DOHH2 (cell line): ENCODE measurements around the gene DENND11.

Source experiments
- H3F3A ChIP-seq: fragments of 200-600 bp; sonication (generic), shearing (Covaris generic); 2 replicates; pipeline ENCODE4 v1.6.0; 2016; ENCODE audit warnings: antibody characterized with exemption, mild to moderate bottlenecking; ENCODE audit not compliant: control insufficient read depth, insufficient read depth
- H3K27ac ChIP-seq: fragments of 200-600 bp; sonication (generic); 2 replicates; pipeline ENCODE4 v1.5.1; 2014; ENCODE audit warnings: low read depth, mild to moderate bottlenecking, low read length, moderate library complexity
- H3K27me3 ChIP-seq: fragments of 200-600 bp; sonication (generic); 2 replicates; pipeline ENCODE4 v1.6.1; 2014; ENCODE audit warnings: mild to moderate bottlenecking, low read length, mixed read lengths; ENCODE audit not compliant: control insufficient read depth
- H3K36me3 ChIP-seq: fragments of 200-600 bp; sonication (generic); 2 replicates; pipeline ENCODE4 v1.6.1; 2014; ENCODE audit warnings: mild to moderate bottlenecking, low read length, moderate library complexity, mixed read lengths; ENCODE audit not compliant: control insufficient read depth
- H3K4me1 ChIP-seq: fragments of 200-600 bp; sonication (generic); 2 replicates; pipeline ENCODE4 v1.6.1; 2014; ENCODE audit warnings: mild to moderate bottlenecking, low read length, mixed read lengths; ENCODE audit not compliant: control insufficient read depth
- H3K4me2 ChIP-seq: fragments of 200-600 bp; sonication (generic); 2 replicates; pipeline ENCODE4 v1.6.0; 2014; ENCODE audit warnings: mild to moderate bottlenecking, low read length, moderate library complexity
- H3K4me3 ChIP-seq: fragments of 200-600 bp; sonication (generic); 2 replicates; pipeline ENCODE4 v1.5.1; 2014; ENCODE audit warnings: mild to moderate bottlenecking, low read length, mixed read lengths
- H3K79me2 ChIP-seq: fragments of 200-600 bp; sonication (generic); 2 replicates; pipeline ENCODE4 v1.6.1; 2014; ENCODE audit warnings: mild to moderate bottlenecking, low read length, mixed read lengths; ENCODE audit not compliant: control insufficient read depth
- H3K9me2 ChIP-seq: fragments of 200-600 bp; sonication (generic); replicated peaks from 2 replicates; pipeline ENCODE4 v1.6.1; 2014; ENCODE audit warnings: mild to moderate bottlenecking, low read length, mixed read lengths; ENCODE audit not compliant: control insufficient read depth
- H3K9me3 ChIP-seq: fragments of 200-600 bp; sonication (generic); 2 replicates; pipeline ENCODE4 v1.6.1; 2014; ENCODE audit warnings: antibody characterized with exemption, low read length, mixed read lengths; ENCODE audit not compliant: control insufficient read depth, insufficient read depth
- H4K20me1 ChIP-seq: fragments of 200-600 bp; sonication (generic); 2 replicates; pipeline ENCODE4 v1.6.0; 2014; ENCODE audit warnings: low read depth, mild to moderate bottlenecking, antibody characterized with exemption, low read length, moderate library complexity; ENCODE audit not compliant: control insufficient read depth, insufficient read depth
- EZH2phosphoT487 ChIP-seq: fragments of 200-600 bp; sonication (generic); IDR thresholded peaks from 2 replicates; pipeline ENCODE4 v1.6.1; 2017; ENCODE audit warnings: borderline replicate concordance, mild to moderate bottlenecking, antibody characterized with exemption, low read length, moderate library complexity, mixed read lengths
- TF ChIP-seq, protein P1 (sequence below): fragments of 200-600 bp; sonication (generic); IDR thresholded peaks from one replicate; pipeline ENCODE4 v1.5.1; 2014; ENCODE audit warnings: antibody characterized with exemption, mild to moderate bottlenecking, low read depth, low read length; ENCODE audit not compliant: poor library complexity, severe bottlenecking

The DENND11 gene

DNA sequence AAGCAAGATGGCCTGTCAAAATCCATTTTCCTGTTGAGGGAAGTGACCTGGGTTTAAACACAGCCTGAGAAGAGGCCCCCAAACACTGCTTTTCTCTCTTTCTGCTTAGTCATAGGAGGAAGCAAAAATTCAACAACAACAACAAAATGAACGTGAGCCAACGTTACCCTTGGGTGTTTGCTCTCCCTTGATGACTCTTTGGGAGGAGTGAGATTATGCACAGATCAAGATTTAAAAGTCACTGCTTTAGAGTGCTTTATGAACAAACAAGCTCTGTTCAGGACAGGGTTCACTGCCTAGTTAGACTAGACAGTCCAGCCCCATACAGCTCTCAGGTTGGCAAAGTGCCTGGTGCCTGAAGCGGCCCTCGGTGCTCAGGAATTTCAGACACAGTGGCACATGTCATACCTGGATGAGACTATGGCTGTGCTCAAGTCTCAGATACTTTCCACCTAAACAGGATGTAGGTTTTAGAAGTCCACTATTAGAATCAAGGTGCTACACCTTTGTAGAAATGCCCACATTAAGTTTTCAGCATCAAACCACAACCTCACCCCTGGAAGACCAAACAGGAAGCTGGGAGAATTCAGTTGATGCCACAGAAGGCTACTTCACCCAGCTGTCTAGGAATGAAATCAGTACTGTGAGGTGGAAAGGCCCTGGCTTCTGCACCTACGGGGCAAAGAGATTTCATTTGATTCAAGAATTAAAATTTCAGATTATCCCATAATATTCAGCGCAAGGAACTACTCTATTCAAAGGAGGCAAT is 38.7 kb downstream of the DENND11 start:
- Histone ChIP-seq H3K4me3 (no peak overlapping the region), H3F3A (no peaks in the 10 kb centered on the region), H3K4me1 (peaks cover 6% of the 10 kb centered on the region), H3K36me3 (peaks cover 8% of the 10 kb centered on the region; the same call in 1 of the 2 replicates), H3K79me2 (no peaks in the 10 kb centered on the region), H3K9me3 (no peaks in the 10 kb centered on the region), H3K27ac (no peak overlapping the region), H3K27me3 (no peaks in the 10 kb centered on the region), H3K4me2 (no peak overlapping the region), H4K20me1 (no peaks in the 10 kb centered on the region), H3K9me2 (no peaks in the 10 kb centered on the region)
- TF ChIP-seq, protein P1, sequence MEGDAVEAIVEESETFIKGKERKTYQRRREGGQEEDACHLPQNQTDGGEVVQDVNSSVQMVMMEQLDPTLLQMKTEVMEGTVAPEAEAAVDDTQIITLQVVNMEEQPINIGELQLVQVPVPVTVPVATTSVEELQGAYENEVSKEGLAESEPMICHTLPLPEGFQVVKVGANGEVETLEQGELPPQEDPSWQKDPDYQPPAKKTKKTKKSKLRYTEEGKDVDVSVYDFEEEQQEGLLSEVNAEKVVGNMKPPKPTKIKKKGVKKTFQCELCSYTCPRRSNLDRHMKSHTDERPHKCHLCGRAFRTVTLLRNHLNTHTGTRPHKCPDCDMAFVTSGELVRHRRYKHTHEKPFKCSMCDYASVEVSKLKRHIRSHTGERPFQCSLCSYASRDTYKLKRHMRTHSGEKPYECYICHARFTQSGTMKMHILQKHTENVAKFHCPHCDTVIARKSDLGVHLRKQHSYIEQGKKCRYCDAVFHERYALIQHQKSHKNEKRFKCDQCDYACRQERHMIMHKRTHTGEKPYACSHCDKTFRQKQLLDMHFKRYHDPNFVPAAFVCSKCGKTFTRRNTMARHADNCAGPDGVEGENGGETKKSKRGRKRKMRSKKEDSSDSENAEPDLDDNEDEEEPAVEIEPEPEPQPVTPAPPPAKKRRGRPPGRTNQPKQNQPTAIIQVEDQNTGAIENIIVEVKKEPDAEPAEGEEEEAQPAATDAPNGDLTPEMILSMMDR, result no peak
- TF ChIP-seq EZH2phosphoT487, result no peak

DNA sequence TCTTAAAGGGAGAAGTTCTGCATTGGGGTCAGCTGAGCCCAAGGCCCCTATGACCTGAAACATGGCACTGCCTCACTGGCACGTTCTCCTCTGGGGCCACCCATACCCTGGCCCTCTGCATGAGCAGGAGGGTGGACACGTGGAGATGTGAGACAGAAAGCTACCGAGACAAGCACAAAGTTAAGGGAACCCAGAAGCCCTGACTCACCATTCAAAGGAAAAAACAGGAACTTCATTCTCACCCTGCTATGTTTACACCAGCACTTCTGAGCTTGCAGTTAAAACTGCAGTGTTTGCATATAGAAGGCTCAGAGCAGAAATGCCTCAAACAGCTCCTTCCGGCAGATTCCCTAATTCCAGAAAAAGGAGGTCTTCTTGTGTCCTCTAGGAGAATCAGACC is 41.7 kb downstream of the DENND11 start:
- TF ChIP-seq, protein P1, result no peak
- no peak for TF ChIP-seq EZH2phosphoT487
- no peaks in the 10 kb centered on the region for H3K79me2 ChIP-seq
- no peaks in the 10 kb centered on the region for H3K9me2 ChIP-seq
- no peak overlapping the region for H3K4me2 ChIP-seq
- H3K4me3 ChIP-seq, result no peak overlapping the region
- no peaks in the 10 kb centered on the region for H4K20me1 ChIP-seq
- no peaks in the 10 kb centered on the region for H3K27me3 ChIP-seq
- H3K9me3 ChIP-seq, result no peaks in the 10 kb centered on the region
- peaks cover 6% of the 10 kb centered on the region for H3K4me1 ChIP-seq
- no peaks in the 10 kb centered on the region for H3F3A ChIP-seq
- H3K27ac ChIP-seq, result no peak overlapping the region
- peaks cover 13% of the 10 kb centered on the region for H3K36me3 ChIP-seq

DNA sequence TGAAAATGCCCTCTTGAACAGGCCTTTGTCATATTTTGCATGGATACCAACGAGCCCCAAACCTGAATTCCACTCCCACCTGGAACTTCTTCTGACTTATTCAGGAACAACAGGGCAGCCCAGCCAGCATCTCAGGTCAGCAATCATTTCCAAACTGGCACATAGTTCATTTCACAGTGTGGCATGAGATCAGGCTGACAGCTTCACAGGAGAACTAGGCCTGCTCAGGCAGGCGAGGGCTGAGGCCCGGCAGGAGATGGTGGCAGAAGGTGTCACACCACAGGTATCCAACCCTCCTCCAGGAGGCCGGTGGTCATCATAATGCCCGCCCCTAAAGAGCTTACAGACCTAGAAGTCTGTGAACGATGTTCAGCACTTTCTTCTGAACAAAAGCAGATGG is 42.5 kb downstream of the DENND11 start:
- Histone ChIP-seq H3K79me2 (no peaks in the 10 kb centered on the region), H3K27ac (no peak overlapping the region), H3K9me2 (no peaks in the 10 kb centered on the region), H4K20me1 (no peaks in the 10 kb centered on the region), H3K4me2 (no peak overlapping the region), H3F3A (no peaks in the 10 kb centered on the region), H3K9me3 (no peaks in the 10 kb centered on the region), H3K4me1 (peaks cover 6% of the 10 kb centered on the region), H3K36me3 (peaks cover 19% of the 10 kb centered on the region), H3K27me3 (no peaks in the 10 kb centered on the region), H3K4me3 (no peak overlapping the region)
- TF ChIP-seq, protein P1, result no peak
- no peak for TF ChIP-seq EZH2phosphoT487
